ENCODE data around the gene PPP2R1B.
"Not testable (repeated sequence)": the region's sequence is repeated elsewhere in the genome, so short reads cannot be mapped to it uniquely, and the experiment has no call there.

PPP2R1B gene

DNA sequence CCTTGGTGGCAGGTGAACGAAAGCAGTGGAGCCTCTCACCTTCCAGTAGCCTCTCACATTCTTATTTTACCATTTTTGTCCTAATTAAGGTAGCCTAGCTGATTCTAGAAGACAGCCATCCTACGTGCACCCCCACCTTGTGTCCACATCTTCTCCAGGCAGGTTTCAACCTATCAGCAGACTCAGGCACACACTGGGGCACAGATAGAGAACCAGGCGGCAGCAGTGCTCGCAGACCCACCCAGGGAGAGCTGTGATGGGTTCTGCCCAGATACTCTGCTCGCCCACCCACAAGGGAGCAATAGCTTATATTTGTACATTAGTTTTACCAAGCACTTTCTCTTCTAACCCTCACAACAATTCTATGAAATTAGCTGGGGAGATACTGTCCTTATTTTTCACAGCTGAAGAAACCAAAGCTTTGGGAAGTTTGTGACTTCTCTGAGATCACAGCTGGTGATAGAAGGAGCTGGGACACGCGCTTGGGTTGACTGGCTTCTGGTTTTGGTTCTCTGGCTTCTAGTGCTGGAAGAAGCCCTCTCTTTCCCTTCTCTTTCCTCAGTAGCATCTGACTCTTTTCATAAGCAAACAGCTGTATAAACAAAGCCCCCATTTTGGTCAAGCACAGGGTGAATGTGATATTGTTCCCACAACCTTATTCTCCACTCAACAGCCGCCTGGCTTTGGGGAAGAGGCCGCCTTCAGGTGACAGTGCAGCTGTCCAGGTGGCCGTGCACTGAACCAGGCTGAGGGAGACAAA is 36.9 kb downstream of the PPP2R1B start:
- in situ Hi-C loops (cut with HindIII; ENCODE audit: low sequenced_read_pairs): no loop called here

DNA sequence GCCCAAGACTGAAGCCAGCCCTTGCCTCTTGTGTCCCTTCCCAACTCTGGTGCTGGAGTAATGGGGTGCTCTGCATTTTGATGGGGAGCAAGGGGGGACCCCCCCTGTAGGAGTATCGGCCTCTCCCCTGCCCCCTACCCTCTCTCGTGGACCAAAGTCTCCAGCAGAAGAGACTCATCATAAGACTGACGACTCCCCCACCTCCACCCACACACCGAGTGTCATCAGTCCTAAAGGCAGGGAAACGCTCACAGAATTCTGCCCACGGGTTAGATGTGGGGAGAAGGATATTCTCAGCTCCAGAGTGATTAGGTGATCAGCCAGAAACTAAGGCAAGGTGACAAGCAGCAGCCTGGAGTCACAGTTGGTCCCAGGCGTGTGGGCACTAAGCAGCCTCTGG is 38.8 kb downstream of the PPP2R1B start:
- in situ Hi-C loops (cut with HindIII; ENCODE audit: low sequenced_read_pairs): no loop called here

DNA sequence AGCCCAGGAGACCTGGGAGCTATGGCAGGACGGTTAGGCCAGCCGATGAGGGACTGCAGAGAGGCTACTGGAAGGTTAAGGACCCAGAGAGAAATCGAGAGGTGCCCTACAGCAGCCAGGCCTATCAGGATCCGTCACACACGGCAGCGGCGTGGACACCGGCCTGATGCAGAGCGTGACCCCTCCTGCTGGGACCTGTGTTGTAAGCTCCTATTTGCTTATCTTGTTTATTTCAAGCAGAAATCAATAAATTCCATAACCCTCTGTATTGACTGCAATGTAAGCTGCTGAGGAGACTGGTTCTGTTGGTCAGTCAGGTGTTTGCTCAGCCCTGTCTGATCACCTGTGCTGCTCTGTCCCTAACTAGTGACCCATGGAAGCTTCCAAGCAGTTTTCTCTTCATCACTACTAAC is 39.9 kb downstream of the PPP2R1B start:
- in situ Hi-C loops (cut with HindIII; ENCODE audit: low sequenced_read_pairs): no loop called here

DNA sequence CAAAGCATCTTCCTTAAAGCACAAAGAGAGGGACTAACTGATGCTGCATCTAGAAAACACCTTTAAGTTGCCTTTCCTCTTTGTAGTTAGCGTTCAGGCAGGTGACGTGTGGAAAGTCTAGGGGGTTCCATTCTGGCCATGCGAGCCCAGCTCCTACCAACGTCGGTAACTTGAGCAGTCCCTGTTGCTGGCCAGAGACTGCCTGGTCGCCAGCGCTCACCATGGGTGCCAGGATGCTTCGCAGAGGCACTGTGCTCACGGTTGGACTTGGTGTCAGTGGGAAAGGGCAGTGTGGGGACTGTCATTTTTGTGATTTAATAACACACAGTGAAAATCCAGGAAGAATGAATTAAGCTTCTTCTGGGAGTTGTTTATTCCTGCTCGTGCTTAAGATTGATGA is 40.6 kb downstream of the PPP2R1B start:
- in situ Hi-C loops (cut with HindIII; ENCODE audit: low sequenced_read_pairs): no loop called here

GRCh38 chr11:111724615-111725129 is 41.5 kb downstream of the PPP2R1B start:
- in situ Hi-C loops (cut with HindIII; ENCODE audit: low sequenced_read_pairs): no loop called here

DNA sequence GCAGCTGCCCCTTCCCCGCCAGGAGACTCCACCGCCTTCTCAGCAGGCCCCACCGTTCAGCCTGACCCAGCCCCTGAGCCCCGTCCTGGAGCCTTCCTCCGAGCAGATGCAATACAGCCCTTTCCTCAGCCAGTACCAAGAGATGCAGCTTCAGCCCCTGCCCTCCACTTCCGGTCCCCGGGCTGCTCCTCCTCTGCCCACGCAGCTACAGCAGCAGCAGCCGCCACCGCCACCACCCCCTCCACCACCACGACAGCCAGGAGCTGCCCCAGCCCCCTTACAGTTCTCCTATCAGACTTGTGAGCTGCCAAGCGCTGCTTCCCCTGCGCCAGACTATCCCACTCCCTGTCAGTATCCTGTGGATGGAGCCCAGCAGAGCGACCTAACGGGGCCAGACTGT is 42.6 kb downstream of the PPP2R1B start:
- in situ Hi-C loops (cut with HindIII; ENCODE audit: low sequenced_read_pairs): no loop called here

DNA sequence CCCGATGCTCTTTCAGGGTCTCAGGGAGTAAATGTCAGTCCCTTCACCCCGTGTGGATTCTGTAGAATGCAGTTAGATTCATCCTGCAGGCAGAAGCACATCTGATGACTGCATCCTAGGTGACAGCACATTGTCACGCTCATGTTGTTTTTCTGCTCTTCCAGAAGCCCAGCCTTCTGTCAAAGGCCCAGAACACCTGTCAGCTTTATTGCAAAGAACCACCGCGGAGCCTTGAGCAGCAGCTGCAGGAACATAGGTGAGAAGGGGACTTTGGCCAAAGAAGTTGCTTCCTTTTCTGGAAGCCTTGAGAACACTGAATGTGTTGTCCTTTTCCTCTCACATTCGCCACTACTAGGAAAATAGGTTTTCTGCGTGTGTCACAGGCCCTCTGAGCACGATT is 43.7 kb downstream of the PPP2R1B start:
- in situ Hi-C loops (cut with HindIII; ENCODE audit: low sequenced_read_pairs): no loop called here

- in situ Hi-C loops (cut with HindIII; ENCODE audit: low sequenced_read_pairs): no loop called here
Measured at GRCh38 chr11:111720801-111721494, 45.2 kb downstream of the PPP2R1B start.

GRCh38 chr11:111719379-111719778 is 46.8 kb downstream of the PPP2R1B start:
- in situ Hi-C loops (cut with HindIII; ENCODE audit: low sequenced_read_pairs): no loop called here

DNA sequence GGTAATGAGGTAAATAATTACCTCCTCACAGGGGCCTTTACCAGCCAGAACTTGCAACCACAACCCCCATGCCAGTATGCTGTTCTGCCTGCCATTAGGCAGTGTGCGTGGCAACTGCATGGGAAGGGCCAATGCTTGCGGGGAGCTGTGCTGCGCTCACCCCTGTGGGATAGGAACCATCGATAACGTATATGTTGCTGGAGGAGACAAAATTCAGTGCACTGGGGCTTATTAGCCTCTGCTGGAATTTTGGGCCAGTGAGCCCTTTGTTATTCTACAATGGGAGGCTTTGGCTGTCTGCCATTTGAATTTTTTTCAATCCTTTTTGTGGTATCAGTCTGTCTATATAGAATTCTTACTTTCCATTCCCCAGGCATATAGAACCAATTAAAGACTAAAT is 47.3 kb downstream of the PPP2R1B start:
- in situ Hi-C loops (cut with HindIII; ENCODE audit: low sequenced_read_pairs): no loop called here

DNA sequence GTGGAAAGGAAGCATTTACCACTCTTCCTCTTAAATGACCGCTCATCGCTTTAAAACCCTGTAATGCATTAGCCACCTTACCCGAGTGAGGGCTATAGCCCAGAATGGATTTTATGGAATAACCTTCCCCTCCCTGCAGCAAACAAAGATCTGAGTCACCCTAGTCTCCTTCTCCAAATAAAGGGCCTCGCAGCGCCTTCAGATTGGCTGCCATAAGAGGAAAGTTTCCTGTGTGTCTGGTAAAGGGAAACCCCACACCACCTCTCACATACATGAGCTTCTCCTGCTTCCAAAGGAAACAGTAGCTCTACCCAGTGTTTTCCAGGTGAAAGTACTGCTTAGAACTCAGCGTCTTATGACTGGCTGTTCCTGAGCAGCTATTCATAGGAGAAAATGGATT is 47.8 kb downstream of the PPP2R1B start:
- in situ Hi-C loops (cut with HindIII; ENCODE audit: low sequenced_read_pairs): no loop called here

DNA sequence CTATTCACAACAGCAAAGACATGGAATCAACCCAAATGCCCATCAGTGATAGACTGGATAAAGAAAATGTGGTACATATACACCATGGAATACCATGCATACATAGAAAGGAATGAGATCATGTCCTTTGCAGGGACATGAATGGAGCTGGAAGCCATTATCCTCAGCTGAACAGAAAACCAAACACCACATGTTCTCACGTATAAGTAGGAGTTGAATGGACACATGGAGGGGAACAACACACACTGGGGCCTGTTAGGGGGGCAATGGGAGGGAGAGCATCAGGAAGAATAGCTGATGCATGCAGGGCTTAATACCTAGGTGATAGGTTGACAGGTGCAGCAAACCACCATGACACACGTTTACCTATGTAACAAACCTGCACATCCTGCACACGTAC is 48.5 kb downstream of the PPP2R1B start:
- in situ Hi-C loops (cut with HindIII; ENCODE audit: low sequenced_read_pairs): not testable (repeated sequence)

DNA sequence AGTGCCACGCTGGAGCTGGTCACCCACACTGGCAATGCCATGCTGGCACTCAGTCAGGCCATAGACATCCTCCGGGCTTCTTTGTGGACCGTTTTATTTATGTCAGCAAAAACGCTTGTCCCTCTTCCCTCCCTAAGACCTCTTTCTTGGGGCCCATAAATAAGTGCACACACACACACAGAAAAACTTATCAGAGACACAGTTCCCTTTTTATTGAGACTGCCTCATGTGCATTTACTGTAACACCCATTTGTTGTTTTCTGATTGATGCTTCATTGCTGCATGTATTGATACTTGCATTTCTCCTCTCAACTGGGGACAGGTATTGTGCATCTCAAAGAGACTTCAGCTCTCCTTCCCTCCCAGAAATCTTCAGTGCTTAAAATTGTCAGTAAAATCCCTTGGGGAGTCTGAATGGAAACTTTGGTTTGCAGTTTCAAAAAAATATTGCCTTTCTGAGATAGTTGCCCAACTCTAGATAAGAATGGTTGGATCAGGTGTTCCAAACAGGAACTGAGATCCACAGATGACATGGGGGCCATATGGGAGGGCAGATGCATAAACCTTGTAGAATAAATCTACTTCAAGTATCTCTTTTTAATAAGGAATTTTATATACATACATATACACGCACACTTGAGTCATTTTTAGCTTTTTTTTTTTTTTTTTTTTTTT is 50.9 kb downstream of the PPP2R1B start:
- in situ Hi-C loops (cut with HindIII; ENCODE audit: low sequenced_read_pairs): no loop called here

DNA sequence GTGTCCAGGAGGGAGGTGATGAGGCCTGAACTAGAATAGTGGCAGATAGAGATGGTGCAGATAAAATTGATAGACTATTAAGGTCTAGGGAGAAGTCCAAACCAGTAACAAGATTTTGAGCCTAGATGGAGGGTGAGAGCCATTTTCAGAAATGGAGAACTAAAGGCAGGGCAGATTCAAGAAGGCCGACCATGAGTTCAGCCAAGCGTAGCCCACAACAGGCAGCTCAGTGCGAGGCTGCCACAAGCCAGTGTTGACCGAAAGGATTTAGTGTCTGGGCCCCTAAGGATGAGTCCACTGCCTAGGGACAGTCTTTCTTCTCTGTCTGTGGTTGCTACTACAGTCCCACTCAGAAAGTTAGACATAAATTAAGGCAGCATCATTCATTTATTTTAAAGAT is 51.7 kb downstream of the PPP2R1B start:
- in situ Hi-C loops (cut with HindIII; ENCODE audit: low sequenced_read_pairs): no loop called here

- in situ Hi-C loops (cut with HindIII; ENCODE audit: low sequenced_read_pairs): no loop called here
Measured at GRCh38 chr11:111707691-111708067, 58.5 kb downstream of the PPP2R1B start.

DNA sequence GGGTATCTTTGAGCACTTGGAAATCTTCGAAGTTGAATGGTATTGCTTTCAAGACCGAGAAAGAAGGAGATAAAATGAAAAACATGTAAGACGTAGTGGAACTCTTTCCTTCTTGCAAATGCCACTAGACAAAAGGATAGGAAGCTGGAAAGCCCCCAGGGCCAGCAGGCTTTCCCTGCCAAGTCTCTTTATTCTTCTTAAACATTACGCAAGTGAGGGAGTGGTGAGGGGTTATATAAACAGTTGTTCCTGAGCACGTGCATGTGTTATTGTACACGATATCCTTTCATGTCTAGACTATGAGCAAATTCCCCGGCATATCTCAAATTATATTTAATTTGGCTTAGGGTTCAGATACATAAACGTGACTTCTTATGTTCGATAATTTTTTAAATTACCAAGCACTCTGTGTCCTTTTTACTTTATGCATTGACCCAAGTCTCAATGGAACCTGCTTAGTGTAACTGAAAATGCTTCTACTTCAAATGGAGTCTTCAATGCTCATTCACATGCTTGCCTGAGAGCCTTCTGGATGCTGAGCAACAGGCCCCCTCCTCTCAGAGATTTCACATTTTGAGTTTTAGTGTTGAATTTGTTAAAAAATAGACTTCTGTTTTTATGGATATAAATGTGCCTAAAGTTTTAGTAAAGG is 59.0 kb downstream of the PPP2R1B start:
- in situ Hi-C loops (cut with HindIII; ENCODE audit: low sequenced_read_pairs): no loop called here

GRCh38 chr11:111703576-111703975 is 62.6 kb downstream of the PPP2R1B start:
- in situ Hi-C loops (cut with HindIII; ENCODE audit: low sequenced_read_pairs): no loop called here

DNA sequence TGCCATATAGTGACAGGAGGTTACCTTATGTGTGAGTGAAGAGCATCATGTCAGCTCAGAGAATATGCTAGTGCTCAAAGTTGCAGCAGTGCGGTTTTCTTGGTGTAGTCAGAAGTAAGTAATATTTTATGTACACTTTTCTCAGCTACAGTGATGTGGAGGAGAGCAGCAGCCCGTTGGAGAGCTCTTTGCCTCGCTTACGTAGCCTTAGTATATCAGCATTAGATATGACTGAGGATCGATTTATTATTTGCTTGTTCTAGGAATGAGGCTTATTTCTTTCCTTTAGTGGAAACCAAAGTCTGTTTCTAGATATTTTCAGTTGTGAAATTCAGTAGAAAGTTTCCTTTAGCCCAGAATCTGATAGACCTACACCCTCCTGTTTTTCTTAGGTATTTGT is 63.6 kb downstream of the PPP2R1B start:
- in situ Hi-C loops (cut with HindIII; ENCODE audit: low sequenced_read_pairs): no loop called here

DNA sequence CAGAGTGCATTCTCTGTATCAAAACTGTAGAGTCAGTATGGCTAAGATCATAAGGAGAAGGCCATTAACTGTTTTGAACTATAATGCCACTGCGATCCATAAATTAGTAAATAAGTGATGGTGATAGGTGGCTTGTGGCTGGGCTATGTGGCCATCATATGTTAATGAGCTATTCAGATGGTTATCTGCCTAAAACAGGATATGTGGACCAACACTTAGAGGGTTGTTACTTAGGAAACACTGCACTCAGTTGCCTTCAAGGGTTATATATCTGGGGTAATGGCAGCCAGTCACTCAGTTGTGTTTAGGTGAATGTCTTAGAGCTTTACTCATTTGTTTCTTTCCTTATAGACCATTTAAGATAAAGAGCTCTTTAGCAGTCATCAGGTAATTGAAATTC is 66.0 kb downstream of the PPP2R1B start:
- in situ Hi-C loops (cut with HindIII; ENCODE audit: low sequenced_read_pairs): no loop called here

DNA sequence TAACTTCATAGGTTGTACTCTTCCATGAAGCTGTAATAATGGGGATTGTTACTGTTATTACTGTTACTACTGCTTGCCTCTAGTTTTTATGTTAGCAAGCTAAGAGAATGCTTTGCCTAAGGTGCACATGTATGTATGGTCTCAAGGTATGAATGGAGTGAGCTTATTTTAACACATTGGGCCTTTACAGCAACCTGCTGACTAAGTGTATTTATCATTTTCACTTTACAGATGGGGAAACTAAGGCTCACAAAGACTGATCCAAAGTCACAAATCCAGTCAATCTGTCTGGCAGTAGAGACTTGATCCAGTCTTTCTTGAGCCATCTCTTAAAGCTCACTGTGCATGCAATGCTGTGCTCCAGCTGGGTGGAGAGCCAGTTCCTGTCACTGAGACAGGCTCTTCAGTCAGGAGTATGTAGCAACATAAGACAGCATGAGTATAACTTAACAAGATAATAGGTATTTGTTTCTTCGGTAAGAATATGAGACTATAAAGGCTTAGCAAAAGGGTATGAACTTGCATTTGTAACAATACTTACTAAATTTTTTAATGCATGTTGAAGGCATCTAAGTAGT is 66.5 kb downstream of the PPP2R1B start:
- in situ Hi-C loops (cut with HindIII; ENCODE audit: low sequenced_read_pairs): no loop called here

Data from DLD1 (cell line).